Putamen (tissue), 1 donor: Measurements from ENCODE around the gene CATSPERB.
"Not testable (repeated sequence)": the region's sequence is repeated elsewhere in the genome, so short reads cannot be mapped to it uniquely, and the experiment has no call there.

Source experiments
- DNase-seq: peaks from one replicate; pipeline ENCODE4 v3.0.0-alpha.2; 2016; ENCODE audit warnings: low spot score

Gene CATSPERB

GRCh38 chr14:91731986-91732385 lies at the start of gene CATSPERB:
Gene CATSPERB, minus strand, starts transcription at chr14:91732086. Its CDS starts 2,607 bp downstream, at chr14:91729479.
- DNase-seq, result no peak

- no peak for DNase-seq
Measured at GRCh38 chr14:91780452-91780851, 48.6 kb upstream of the CATSPERB start.

GRCh38 chr14:91778217-91778616 lies 46.3 kb upstream of the CATSPERB start:
- no peak for DNase-seq

- DNase-seq, result no peak
Measured at GRCh38 chr14:91774140-91775096, 42.5 kb upstream of the CATSPERB start.

- no peak for DNase-seq
Measured at GRCh38 chr14:91770185-91770584, 38.3 kb upstream of the CATSPERB start.

- DNase-seq, result no peak
Measured at GRCh38 chr14:91755570-91756295, 23.8 kb upstream of the CATSPERB start.

- no peak for DNase-seq
Measured at GRCh38 chr14:91754819-91755218, 22.9 kb upstream of the CATSPERB start.

GRCh38 chr14:91754185-91754584 lies 22.3 kb upstream of the CATSPERB start:
- no peak for DNase-seq

GRCh38 chr14:91753501-91754128 lies 21.7 kb upstream of the CATSPERB start:
- no peak for DNase-seq

GRCh38 chr14:91752961-91753360 lies 21.1 kb upstream of the CATSPERB start:
- no peak for DNase-seq

- DNase-seq, result no peak
Measured at GRCh38 chr14:91751719-91752118, 19.8 kb upstream of the CATSPERB start.

GRCh38 chr14:91750634-91751198 lies 18.8 kb upstream of the CATSPERB start:
- no peak for DNase-seq

- no peak for DNase-seq
Measured at GRCh38 chr14:91749868-91750267, 18.0 kb upstream of the CATSPERB start.

GRCh38 chr14:91748049-91748448 lies 16.2 kb upstream of the CATSPERB start:
- no peak for DNase-seq

- no peak for DNase-seq
Measured at GRCh38 chr14:91745344-91745743, 13.5 kb upstream of the CATSPERB start.

GRCh38 chr14:91744068-91744480 lies 12.2 kb upstream of the CATSPERB start:
- no peak for DNase-seq

GRCh38 chr14:91743305-91743653 lies 11.4 kb upstream of the CATSPERB start:
- no peak for DNase-seq

- DNase-seq, result no peak
Measured at GRCh38 chr14:91742621-91743304, 10.9 kb upstream of the CATSPERB start.

GRCh38 chr14:91739867-91740266 lies 8.0 kb upstream of the CATSPERB start:
- DNase-seq, result not testable (repeated sequence)

GRCh38 chr14:91737619-91738018 lies 5.7 kb upstream of the CATSPERB start:
- DNase-seq, result no peak

- peak; percentile 2 for DNase-seq
Measured at GRCh38 chr14:91732859-91733477, 1.1 kb upstream of the CATSPERB start.
